Stimulated activated CD4-positive, alpha-beta T cell treated with anti-CD3 and anti-CD28 coated beads, Interleukin-2, amount 100 ng/mL, for 4 hours (primary cell): ENCODE measurements around the gene MS4A3.
"Not testable (repeated sequence)": the region's sequence is repeated elsewhere in the genome, so short reads cannot be mapped to it uniquely, and the experiment has no call there.

Experiments
- DNase-seq: peaks from one replicate; pipeline ENCODE4 v3.0.0-alpha.2; 2020; ENCODE audit warnings: low read depth

The MS4A3 gene, protein sequence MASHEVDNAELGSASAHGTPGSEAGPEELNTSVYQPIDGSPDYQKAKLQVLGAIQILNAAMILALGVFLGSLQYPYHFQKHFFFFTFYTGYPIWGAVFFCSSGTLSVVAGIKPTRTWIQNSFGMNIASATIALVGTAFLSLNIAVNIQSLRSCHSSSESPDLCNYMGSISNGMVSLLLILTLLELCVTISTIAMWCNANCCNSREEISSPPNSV

DNA sequence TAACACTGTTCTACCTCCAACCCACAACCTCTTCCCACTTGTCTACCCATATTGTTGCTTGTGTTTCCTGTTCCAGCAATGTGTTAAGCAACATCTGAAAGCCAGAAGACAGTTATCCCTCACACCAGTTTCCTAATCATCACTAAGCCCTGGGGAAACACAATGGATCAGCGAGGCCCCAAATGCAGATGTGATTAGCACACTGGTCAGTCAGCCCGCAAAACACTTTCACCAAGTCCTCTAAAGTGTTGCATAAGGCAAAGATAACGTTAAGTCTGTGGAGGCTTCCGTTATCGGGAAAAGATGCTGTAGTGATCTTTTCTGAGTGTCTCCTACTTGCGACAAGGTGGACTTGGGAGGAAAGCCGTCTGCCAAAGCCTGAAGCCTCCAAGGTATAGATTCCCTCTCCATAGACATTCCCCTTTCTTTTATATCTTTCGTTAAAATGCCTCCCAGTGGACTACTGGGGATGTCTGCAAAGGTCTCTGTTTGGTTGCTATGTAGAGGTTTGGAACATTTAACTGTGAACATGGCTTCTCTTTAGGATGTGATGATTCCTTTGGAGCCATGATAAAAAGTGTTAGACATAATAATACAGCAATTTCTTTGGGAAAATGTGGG lies at the start of gene MS4A3:
Gene MS4A3, plus strand, starts transcription at position 317 of the 621 bp plus-strand sequence. CDS start 4,496 bp downstream, outside the sequence.
- no peak for DNase-seq

GRCh38 chr11:60016881-60017280 lies 39.6 kb upstream of the MS4A3 start, which contains the start of gene OOSP4B:
TSS of gene OOSP4B (plus strand) at chr11:60017181.
- DNase-seq, result no peak

- no peak for DNase-seq
Observed at GRCh38 chr11:60018058-60018457, 38.4 kb upstream of the MS4A3 start.

DNA sequence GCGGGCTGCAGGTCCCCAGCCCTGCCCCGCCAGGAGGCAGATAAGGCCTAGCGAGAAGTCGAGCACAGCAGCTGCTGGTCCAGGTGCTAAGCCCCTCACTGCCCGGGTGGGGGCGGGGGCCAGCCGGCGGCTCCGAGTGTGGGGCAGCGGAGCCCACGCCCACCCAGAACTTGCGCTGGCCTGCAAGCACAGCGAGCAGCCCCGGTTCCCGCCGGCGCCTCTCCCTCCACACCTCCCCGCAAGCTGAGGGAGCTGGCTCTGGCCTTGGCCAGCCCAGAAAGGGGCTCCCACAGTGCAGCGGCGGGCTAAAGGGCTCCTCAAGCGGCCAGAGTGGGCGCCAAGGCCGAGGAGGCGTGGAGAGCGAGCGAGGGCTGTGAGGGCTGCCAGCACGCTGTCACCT lies 36.1 kb upstream of the MS4A3 start:
- DNase-seq, result not testable (repeated sequence)

DNA sequence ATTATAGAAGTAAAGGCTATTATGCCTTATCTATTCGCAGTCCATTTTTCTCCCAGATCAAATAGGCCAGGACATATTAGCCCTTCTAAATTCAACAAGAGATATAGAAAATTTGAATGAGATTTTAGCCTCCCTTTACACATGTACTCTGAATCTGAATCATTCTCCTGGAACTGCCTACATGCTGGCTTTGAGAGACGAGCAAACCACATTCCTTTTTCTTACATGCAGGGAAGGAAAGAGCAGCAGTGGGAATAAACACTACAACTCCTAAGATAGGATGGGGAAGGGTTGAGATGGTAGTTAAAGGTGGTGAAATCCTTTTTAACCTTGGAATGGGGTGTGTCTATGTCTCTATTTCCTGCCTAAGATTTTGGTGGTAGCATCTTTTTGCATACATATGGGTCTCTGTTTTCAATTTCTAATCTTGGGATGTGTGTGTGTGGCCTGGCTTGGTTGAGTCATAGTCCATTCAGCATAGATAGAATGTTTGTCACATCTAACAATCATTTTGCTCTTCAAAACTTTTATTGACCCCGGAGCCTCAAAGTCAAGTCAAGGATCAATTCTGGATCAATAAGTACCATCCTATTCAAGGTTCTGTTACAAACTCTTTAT lies 27.3 kb upstream of the MS4A3 start:
- DNase-seq, result no peak

GRCh38 chr11:60040109-60040508 lies 16.4 kb upstream of the MS4A3 start, which contains the start of gene OOSP2:
TSS of gene OOSP2 (plus strand) at chr11:60040409. CDS start at chr11:60040460, 51 bp downstream.
- DNase-seq, result no peak

DNA sequence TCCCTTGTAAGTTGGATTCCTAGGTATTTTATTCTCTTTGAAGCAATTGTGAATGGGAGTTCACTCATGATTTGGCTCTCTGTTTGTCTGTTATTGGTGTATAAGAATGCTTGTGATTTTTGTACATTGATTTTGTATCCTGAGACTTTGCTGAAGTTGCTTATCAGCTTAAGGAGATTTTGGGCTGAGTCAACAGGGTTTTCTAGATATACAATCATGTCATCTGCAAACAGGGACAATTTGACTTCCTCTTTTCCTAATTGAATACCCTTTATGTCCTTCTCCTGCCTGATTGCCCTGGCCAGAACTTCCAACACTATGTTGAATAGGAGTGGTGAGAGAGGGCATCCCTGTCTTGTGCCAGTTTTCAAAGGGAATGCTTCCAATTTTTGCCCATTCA lies 6.0 kb upstream of the MS4A3 start:
- not testable (repeated sequence) for DNase-seq

GRCh38 chr11:60050839-60051238 lies 5.6 kb upstream of the MS4A3 start:
- not testable (repeated sequence) for DNase-seq

- DNase-seq, result no peak
Observed at GRCh38 chr11:60059052-60059451, 2.6 kb downstream of the MS4A3 start.

GRCh38 chr11:60059521-60060240 lies 3.2 kb downstream of the MS4A3 start:
- DNase-seq, result no peak

DNA sequence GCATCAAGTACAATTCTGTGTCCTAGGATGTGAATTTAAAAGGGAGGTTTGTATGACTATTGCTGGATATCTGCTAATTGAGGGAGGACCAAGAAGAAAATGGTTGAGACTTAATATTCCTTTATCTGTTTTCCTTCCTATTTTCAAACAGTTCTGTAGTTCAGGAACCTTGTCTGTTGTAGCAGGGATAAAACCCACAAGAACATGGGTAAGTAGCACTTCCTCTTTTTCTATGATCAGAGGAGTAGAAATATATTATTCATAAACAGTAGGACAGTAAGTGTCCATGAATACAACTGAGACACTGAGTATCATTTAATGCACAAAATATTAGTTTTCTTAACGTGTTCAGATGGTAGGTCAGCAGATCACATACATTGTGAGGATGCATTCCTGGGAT lies 7.6 kb downstream of the MS4A3 start:
- DNase-seq, result no peak

DNA sequence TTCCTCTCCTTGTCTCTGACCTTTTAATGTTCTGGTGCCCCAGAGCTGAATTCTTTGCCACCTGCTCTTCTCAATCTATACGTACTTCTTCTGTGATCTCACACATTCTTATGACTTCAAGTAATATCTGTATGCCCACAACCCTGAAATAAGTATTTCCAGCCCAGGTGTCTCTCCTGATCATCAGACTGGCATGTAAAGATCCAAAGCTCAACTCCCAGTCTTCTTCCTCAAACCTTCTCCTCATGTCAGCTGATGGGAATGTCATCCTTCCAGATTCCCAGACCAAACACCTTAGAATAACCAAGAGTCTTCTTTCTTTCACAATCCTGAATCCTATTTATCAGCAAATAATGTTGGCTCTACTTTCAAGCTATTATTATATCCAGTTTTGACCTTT lies 9.3 kb downstream of the MS4A3 start:
- no peak for DNase-seq

- DNase-seq, result no peak
Observed at GRCh38 chr11:60069450-60069849, 13.0 kb downstream of the MS4A3 start.

DNA sequence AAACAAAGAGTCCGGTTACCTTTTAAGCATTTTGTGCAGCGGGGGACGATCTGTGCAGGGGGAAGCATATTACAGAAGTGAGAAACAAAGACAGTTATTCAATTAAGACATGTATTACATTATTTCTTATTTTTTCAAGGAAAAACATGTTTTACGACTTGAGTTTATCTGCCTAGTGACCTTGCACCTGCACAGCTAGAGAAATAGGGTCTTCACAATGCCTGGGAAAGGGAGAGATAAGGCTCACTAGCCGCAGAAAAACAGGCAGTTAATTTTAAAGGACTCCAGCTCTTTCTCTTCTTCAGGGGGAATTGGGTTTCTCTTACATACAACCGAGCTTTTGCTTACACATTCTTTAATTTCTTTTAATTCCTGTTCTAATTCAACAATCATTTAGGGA lies 15.2 kb downstream of the MS4A3 start:
- DNase-seq, result not testable (repeated sequence)

- DNase-seq, result no peak
Observed at GRCh38 chr11:60077216-60077817, 20.9 kb downstream of the MS4A3 start.

DNA sequence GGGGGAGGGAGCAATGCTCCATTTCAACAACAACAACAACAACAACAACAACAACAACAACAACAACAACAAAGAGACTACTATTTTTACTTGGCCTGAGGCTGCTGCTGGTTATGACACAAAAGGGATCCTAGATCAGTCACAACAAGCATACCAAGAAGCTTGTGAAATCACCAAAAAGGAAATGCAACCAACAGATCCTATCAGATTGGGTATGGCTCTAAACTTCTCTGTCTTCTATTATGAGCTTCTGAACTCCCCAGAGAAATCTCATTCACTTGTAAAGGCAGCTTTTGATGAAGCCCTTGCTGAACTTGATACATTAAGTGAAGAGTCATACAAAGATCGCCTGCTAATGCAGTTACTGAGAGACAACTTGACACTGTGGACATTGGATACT lies 21.5 kb downstream of the MS4A3 start:
- DNase-seq, result no peak

DNA sequence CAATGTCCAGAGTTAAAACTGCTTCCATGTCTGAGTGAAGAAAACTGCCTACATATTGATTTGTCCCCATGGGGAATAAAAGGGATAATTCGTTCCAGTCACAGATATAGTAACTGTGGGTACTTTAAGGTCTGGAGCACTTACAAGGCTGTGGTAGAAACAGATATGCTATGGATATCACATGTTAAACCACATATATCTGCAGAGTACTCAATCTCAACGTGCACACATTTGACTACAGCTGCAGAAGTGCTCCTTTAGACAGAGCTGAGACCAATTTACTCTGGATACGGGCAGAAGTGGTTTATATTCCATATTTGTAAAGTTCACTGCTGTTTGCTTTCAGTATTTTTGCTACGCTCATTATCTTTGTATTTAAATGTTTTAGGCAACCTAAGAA lies 22.3 kb downstream of the MS4A3 start:
- no peak for DNase-seq

DNA sequence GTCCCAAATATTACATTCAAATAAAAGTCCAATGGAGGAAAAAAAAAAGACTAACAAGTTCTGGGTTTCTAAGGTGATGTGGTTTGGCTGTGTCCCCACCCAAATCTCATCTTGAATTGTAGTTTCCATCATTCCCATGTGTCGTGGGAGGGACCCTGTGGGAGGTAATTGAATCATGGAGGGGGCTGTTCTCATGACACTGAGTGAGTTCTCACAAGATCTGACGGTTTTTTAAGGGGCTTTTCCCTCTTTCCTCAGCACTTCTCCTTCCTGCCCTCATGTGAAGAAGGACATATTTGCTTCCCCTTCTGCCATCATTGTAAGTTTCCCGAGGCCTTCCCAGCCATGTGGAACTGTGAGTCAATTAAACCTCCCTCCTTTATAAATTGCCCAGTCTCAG lies 24.1 kb downstream of the MS4A3 start:
- DNase-seq, result no peak

GRCh38 chr11:60084631-60085273 lies 28.3 kb downstream of the MS4A3 start:
- DNase-seq, result no peak

DNA sequence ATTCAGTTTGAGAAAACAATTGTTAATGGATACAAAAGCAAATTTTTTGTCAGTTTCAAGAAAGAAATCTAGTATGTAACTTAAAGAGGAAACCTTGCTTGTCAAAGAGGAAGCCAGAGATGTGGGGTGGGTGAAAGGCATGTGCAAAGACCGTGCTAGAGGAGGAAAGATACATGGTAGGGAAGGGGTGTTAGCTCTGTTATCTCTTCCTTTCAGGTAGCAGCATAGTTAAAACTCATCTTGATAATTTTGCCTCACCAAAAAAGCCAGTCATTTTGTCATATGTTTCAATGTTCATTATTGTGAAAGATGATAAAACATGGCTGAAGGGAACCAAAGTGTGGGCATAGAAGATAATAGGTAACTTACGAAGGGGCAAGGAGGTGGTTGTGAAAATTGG lies 29.4 kb downstream of the MS4A3 start:
- DNase-seq, result no peak

- no peak for DNase-seq
Observed at GRCh38 chr11:60087239-60087638, 30.8 kb downstream of the MS4A3 start.

DNA sequence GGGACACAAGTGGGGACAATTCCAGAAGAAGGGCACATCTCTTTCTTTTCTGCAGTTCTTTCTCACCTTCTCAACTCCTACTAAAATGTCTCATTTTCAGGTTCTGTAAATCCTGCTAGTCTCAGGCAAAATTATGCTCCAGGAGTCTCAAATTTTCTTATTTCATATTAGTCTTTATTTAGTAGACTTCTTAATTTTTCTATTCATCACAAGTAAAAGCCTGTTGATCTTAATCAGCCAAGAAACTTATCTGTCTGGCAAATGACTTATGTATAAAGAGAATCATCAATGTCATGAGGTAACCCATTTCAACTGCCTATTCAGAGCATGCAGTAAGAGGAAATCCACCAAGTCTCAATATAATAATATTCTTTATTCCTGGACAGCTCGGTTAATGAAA lies 31.9 kb downstream of the MS4A3 start, which contains the start of gene MS4A2:
Gene MS4A2, plus strand, starts transcription at position 301 of the 400 bp plus-strand sequence. CDS start 102 bp downstream, outside the sequence.
- DNase-seq, result no peak
